Endothelial cell of umbilical vein (primary cell): ENCODE data around the gene HDAC5. TPM values are rescaled to one million over a fixed set of nuclear protein-coding genes. Genes with fewer than 3 reads are reported as not detected.
"Not testable (repeated sequence)": the region's sequence is repeated elsewhere in the genome, so short reads cannot be mapped to it uniquely, and the experiment has no call there.

Source experiments
- BruUV-seq: library from RNA; stranded (reverse); fragments of 400-500 nt; replicated peaks from 2 replicates; lab custom pipeline; 2021; lab: Mats Ljungman, UMichigan
- CTCF ChIA-PET: fragments of 300-600, 350-600 bp; sonication (Branson Sonifier 250); formaldehyde crosslinking; loops from one replicate; lab custom pipeline; 2021; ENCODE audit warnings: antibody characterized with exemption, inconsistent platforms; lab: Charles Lee
- POLR2A ChIA-PET: fragments of 300-600, 350-600 bp; sonication (Branson Sonifier 250); formaldehyde crosslinking; loops from one replicate; lab custom pipeline; 2021; ENCODE audit warnings: antibody characterized with exemption, inconsistent platforms; lab: Charles Lee
- DNase-seq: peaks from one replicate; pipeline ENCODE4 v3.0.0-alpha.2; 2011; ENCODE audit warnings: low read depth, low spot score
- FAIRE-seq: peaks from 2 replicates; lab custom pipeline; 2011; peaks lifted over from hg19 to GRCh38; lab: Jason Lieb, UNC
- H2AFZ ChIP-seq: 2 replicates; pipeline ENCODE4 v1.6.0; 2012; ENCODE audit warnings: low read depth, low read length, control low read depth, inconsistent platforms
- H3K27ac ChIP-seq: 2 replicates; pipeline ENCODE4 v1.5.1; 2011; ENCODE audit warnings: low read depth, mild to moderate bottlenecking, control low read depth, low read length, moderate library complexity; ENCODE audit not compliant: insufficient read depth
- H3K27me3 ChIP-seq, 2 experiments: 2 replicates each; pipeline versions ENCODE4 v1.6.0 to v1.6.1; 2011; ENCODE audit warnings: low read length in 2 of 2, mixed read lengths in 1 of 2; ENCODE audit not compliant: control insufficient read depth in 2 of 2, insufficient read depth in 2 of 2
- H3K36me3 ChIP-seq, 2 experiments: 2 replicates in 1 of 2; 3 replicates in 1 of 2; pipeline ENCODE4 v1.5.1; 2011; ENCODE audit warnings: low read length in 2 of 2, mild to moderate bottlenecking in 1 of 2, moderate library complexity in 1 of 2; ENCODE audit not compliant: control insufficient read depth in 2 of 2, insufficient read depth in 2 of 2; ENCODE audit errors: extremely low read depth in 1 of 2
- H3K4me1 ChIP-seq: 3 replicates; pipeline ENCODE4 v1.5.1; 2011; ENCODE audit warnings: mild to moderate bottlenecking, low read length; ENCODE audit not compliant: control insufficient read depth, insufficient read depth; ENCODE audit errors: extremely low read depth
- H3K4me2 ChIP-seq: 2 replicates; pipeline ENCODE4 v1.6.1; 2011; ENCODE audit warnings: low read length, control low read depth, mixed read lengths; ENCODE audit not compliant: insufficient read depth
- H3K4me3 ChIP-seq, 3 experiments: fragments of 200-600 bp in 1 of 3; sonication (generic), shearing (Covaris generic) in 1 of 3; replicated peaks in 1 of 3; 2 replicates each; pipeline ENCODE4 v1.5.1; 2011 to 2016; ENCODE audit warnings: control low read depth in 3 of 3, low read length in 3 of 3, mild to moderate bottlenecking in 2 of 3, inconsistent platforms in 1 of 3, low read depth in 1 of 3, moderate library complexity in 1 of 3; ENCODE audit not compliant: insufficient read depth in 1 of 3
- H3K79me2 ChIP-seq: 2 replicates; pipeline ENCODE4 v1.6.0; 2012; ENCODE audit warnings: low read length, inconsistent platforms; ENCODE audit not compliant: control insufficient read depth, insufficient read depth
- H3K9ac ChIP-seq: replicated peaks from 2 replicates; pipeline ENCODE3; 2011; ENCODE audit warnings: low read length, control low read depth; ENCODE audit not compliant: insufficient read depth; ENCODE audit errors: extremely low read depth
- H3K9me1 ChIP-seq: replicated peaks from 3 replicates; pipeline ENCODE4 v1.6.0; 2011; ENCODE audit warnings: mild to moderate bottlenecking, low read length; ENCODE audit not compliant: control insufficient read depth, insufficient read depth; ENCODE audit errors: extremely low read depth
- H3K9me3 ChIP-seq: replicated peaks from 2 replicates; pipeline ENCODE4 v1.5.1; 2012; ENCODE audit warnings: low read length, inconsistent platforms; ENCODE audit not compliant: control insufficient read depth, insufficient read depth
- H4K20me1 ChIP-seq: replicated peaks from 2 replicates; pipeline ENCODE3; 2011; ENCODE audit warnings: mild to moderate bottlenecking, low read length; ENCODE audit not compliant: control insufficient read depth, insufficient read depth; ENCODE audit errors: extremely low read depth
- EZH2 ChIP-seq: IDR thresholded peaks from 2 replicates; pipeline ENCODE4 v1.6.1; 2012; ENCODE audit warnings: borderline replicate concordance, low read depth, mild to moderate bottlenecking, moderate library complexity, low read length, inconsistent platforms; ENCODE audit not compliant: severe bottlenecking
- FOS ChIP-seq: IDR thresholded peaks from 2 replicates; pipeline ENCODE4 v1.6.1; 2011; ENCODE audit warnings: mild to moderate bottlenecking, low read length, moderate library complexity, borderline replicate concordance; ENCODE audit not compliant: insufficient read depth
- GATA2 ChIP-seq: IDR thresholded peaks from 2 replicates; pipeline ENCODE4 v1.7.0; 2011; ENCODE audit warnings: low read depth, mild to moderate bottlenecking, moderate library complexity, mixed read lengths, low read length; ENCODE audit not compliant: insufficient read length, insufficient read depth
- JUN ChIP-seq: IDR thresholded peaks from 2 replicates; pipeline ENCODE4 v1.6.1; 2011; ENCODE audit warnings: borderline replicate concordance, low read depth; ENCODE audit not compliant: insufficient read length, insufficient read depth
- MYC ChIP-seq: IDR thresholded peaks from one replicate; pipeline ENCODE4 v1.6.1; 2011; ENCODE audit warnings: mild to moderate bottlenecking, low read depth, low read length
- POLR2A ChIP-seq: IDR thresholded peaks from 2 replicates; pipeline ENCODE4 v1.6.1; 2012; ENCODE audit warnings: low read depth, mild to moderate bottlenecking, control low read depth, low read length
- POLR2AphosphoS5 ChIP-seq: IDR thresholded peaks from 2 replicates; pipeline ENCODE4 v1.6.1; 2012; ENCODE audit warnings: low read depth, mild to moderate bottlenecking, control low read depth, low read length, moderate library complexity; ENCODE audit not compliant: insufficient read depth
- dilution Hi-C: fragments of 300-500 bp; cut with MboI; formaldehyde crosslinking; loops from one replicate; pipeline ENCODE4 v1.15.0; 2019; ENCODE audit warnings: low sequenced_read_pairs; ENCODE audit not compliant: extremely low pct_ligation_motif_present
- intact Hi-C: fragments of 100-400 bp; cut with micrococcal nuclease; formaldehyde crosslinking; loops from one replicate; pipeline ENCODE4 v1.10.0; 2022
- polyA plus RNA-seq, 4 experiments: library from polyadenylated mRNA; depleted of rRNA in 3 of 4; stranded (reverse) in 3 of 4; unstranded in 1 of 4; fragments of >200 nt; gene quantifications; 2 replicates each; pipeline versions ENCODE4 v1.2.1 to v1.2.3, GENCODE V29; 2011 to 2012; ENCODE audit warnings: missing spikeins in 1 of 4
- total RNA-seq: library from RNA; stranded (reverse); gene quantifications from 2 replicates; pipeline ENCODE4 v1.2.3, GENCODE V29; 2021
- TF ChIP-seq, protein P1 (sequence below): IDR thresholded peaks from 2 replicates; pipeline ENCODE4 v1.6.1; 2011; ENCODE audit not compliant: insufficient read depth, insufficient read length
- TF ChIP-seq, protein P2 (sequence below), 2 donors: IDR thresholded peaks; 1 replicate in 1 of 2; 2 replicates in 1 of 2; pipeline ENCODE4 v1.5.1; 2011; ENCODE audit warnings: low read length in 2 of 2, mild to moderate bottlenecking in 2 of 2, moderate library complexity in 2 of 2, control low read depth in 1 of 2, inconsistent platforms in 1 of 2, low read depth in 1 of 2; ENCODE audit not compliant: insufficient read depth in 1 of 2; ENCODE audit errors: extremely low read depth in 1 of 2

HDAC5 gene
- total and polyA plus RNA-seq, 2 donors (not counting 3 experiments of a cell fraction or from before 2014, with no cell fraction given), result 35.4 to 40.4 TPM

DNA sequence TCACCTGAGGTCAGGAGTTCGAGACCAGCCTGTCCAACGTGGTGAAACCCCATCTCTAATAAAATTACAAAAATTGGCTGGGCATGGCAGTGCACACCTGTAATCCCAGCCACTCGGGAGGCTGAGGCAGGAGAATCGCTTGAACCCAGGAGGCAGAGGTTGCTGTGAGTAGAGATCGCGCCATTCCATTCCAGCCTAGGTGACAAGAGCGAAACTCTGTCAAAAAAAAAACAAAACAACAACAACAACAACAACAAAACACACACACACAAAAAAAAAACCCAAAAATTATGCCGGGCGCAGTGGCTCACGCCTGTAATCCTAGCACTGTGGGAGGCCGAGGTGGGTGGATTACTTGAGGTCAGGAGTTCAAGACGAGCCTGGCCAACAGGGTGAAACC lies 7.9 kb upstream of the HDAC5 start:
- H2AFZ ChIP-seq, H3K27ac ChIP-seq, H3K27me3 ChIP-seq, H4K20me1 ChIP-seq, FAIRE-seq, H3K9ac ChIP-seq, H3K79me2 ChIP-seq, intact Hi-C loops, H3K9me3 ChIP-seq, POLR2A ChIA-PET, BruUV-seq, H3K36me3 ChIP-seq, dilution Hi-C loops, H3K9me1 ChIP-seq, H3K4me2 ChIP-seq, H3K4me3 ChIP-seq, H3K4me1 ChIP-seq, DNase-seq: not testable (repeated sequence)
- CTCF ChIA-PET, result interaction anchor here (1.0 to 1.9 kb wide), 2 partner anchors 8 to 10 kb away, joined by 3 to 4 read pairs; partner anchors contain the start of gene HDAC5

DNA sequence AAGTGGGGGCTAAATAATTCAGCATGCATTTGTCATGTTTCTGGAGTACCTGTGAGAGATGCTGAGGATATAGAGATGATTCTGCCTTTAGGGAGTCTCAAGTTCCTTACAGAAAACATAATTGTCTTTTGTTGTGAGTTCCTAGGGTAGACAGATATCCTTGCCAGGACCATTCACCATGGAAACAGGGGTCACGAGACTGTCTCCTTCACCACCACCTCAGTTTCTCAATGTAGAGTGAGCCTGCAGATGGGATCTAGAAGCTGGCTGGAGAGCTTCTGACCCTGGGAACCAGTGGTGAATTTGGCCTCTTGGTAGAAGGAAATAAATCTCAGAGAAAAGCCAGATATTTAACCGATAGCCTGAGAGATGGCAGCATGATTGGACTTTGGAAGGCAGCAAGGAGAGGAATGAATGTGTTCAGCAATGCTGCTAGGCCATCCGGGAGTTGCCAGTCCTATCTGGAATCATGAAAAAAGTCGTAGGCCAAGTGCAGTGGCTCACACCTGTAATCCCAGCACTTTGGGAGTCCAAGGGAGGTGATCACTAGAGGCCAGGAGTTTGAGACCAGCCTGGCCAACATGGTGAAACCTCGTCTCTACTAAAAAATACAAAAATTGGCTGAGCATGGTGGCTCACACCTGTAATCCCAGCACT lies 7.4 kb upstream of the HDAC5 start:
- Histone ChIP-seq H4K20me1 (no peaks in the 10 kb centered on the region), H3K27me3 (no peaks in the 10 kb centered on the region), H3K36me3 (no peaks in the 10 kb centered on the region), H3K79me2 (no peaks in the 10 kb centered on the region), H3K4me3 (no peak overlapping the region), H3K4me1 (no peaks in the 10 kb centered on the region), H3K9me3 (no peaks in the 10 kb centered on the region), H3K27ac (no peak overlapping the region), H2AFZ (no peak overlapping the region), H3K4me2 (no peak overlapping the region), H3K9ac (no peak overlapping the region), H3K9me1 (no peaks in the 10 kb centered on the region)
- FAIRE-seq, result no peak
- DNase-seq, result no peak
- TF ChIP-seq, protein P1, sequence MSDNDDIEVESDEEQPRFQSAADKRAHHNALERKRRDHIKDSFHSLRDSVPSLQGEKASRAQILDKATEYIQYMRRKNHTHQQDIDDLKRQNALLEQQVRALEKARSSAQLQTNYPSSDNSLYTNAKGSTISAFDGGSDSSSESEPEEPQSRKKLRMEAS, result no peak
- TF ChIP-seq FOS (no peak), GATA2 (no peak), MYC (no peak), EZH2 (no peak), JUN (no peak), POLR2AphosphoS5 (no peak), POLR2A (no peak)
- TF ChIP-seq, protein P2, sequence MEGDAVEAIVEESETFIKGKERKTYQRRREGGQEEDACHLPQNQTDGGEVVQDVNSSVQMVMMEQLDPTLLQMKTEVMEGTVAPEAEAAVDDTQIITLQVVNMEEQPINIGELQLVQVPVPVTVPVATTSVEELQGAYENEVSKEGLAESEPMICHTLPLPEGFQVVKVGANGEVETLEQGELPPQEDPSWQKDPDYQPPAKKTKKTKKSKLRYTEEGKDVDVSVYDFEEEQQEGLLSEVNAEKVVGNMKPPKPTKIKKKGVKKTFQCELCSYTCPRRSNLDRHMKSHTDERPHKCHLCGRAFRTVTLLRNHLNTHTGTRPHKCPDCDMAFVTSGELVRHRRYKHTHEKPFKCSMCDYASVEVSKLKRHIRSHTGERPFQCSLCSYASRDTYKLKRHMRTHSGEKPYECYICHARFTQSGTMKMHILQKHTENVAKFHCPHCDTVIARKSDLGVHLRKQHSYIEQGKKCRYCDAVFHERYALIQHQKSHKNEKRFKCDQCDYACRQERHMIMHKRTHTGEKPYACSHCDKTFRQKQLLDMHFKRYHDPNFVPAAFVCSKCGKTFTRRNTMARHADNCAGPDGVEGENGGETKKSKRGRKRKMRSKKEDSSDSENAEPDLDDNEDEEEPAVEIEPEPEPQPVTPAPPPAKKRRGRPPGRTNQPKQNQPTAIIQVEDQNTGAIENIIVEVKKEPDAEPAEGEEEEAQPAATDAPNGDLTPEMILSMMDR (IDR thresholded peaks at IDR 0.05; ENCODE audit: extremely low read depth in 1 of 2, insufficient read depth in 1 of 2, low read depth in 1 of 2, low read length in 2 of 2), result no peak
- intact Hi-C loops, result no loop called here
- no TSS peak for BruUV-seq
- CTCF ChIA-PET, result interaction anchor here (1.9 kb wide), 1 partner anchor 9 kb away, joined by 4 read pairs; no protein-coding TSS in a partner anchor
- dilution Hi-C loops, result no loop called here
- POLR2A ChIA-PET, result no interaction called here
